HG03378 (cell line): Measurements from ENCODE around the gene THEM5.

ENCODE experiments used
- ATAC-seq: cut with Tn5 transposase; IDR thresholded peaks from one replicate; pipeline ENCODE4 v1.9.1; 2021; ENCODE audit warnings: mild to moderate bottlenecking, moderate library complexity; ENCODE audit not compliant: unreplicated experiment

THEM5 gene

DNA sequence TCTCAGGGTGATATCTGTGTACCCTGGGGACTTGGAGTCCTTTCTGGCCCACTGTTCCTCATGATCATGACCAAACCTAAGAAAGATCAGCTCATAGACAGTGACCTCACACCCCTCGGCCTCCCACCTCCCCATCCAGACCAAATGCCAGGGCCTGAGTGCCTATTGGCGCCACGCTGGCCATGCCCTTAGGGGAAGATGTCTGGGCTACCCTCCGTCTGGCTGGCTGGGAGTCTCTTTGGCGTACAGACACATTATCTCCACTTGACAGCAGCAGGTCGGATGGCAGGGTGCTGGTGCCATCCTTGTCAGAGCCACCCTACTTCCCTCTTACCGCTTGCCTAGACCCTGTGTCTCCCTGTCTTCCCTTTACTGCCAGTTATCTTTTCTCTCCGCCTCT is 30.3 kb downstream of the THEM5 start:
- no peak for ATAC-seq

DNA sequence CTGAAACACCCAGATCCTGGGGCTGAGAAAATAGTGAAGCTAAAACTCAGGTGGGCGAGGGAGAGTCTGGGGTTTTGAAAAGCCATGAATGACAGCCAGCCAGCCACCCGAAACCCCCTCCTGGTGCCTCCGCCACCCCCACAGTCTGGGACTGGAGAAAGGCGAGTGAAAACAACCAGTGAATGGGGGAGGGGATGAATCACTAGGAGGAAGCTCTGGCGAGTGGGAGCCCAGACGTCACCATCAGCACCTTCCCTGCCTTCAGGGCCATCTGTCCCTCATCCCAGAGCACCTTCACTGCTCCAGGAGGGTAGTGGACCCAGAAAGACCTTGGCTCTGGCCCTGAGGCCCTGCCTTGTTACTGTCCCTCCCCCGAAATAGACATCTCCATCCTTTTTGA is 31.1 kb downstream of the THEM5 start:
- ATAC-seq: no peak

DNA sequence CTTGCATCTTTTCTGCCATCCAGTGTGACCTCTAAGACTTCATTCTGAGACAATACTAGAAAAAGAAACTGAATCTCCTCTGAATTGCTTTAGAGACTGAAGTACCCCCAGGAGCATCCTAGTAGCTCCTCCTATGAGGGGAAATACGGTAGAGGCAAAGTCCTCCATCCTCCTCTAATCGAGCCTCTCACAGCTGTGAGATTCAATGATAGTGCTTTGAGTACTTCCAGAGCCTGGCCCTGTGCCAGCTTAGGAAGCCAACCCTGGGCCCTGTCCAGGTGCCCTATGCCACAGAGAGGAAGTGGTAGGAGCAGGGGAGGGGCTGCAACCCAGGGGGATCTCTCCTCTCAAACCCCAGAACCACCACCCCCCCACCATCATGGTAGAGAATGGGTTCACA is 32.6 kb downstream of the THEM5 start:
- no peak for ATAC-seq

GRCh38 chr1:151819976-151820623 is 33.4 kb downstream of the THEM5 start:
- ATAC-seq: no peak

GRCh38 chr1:151819227-151819835 is 34.2 kb downstream of the THEM5 start:
- no peak for ATAC-seq

DNA sequence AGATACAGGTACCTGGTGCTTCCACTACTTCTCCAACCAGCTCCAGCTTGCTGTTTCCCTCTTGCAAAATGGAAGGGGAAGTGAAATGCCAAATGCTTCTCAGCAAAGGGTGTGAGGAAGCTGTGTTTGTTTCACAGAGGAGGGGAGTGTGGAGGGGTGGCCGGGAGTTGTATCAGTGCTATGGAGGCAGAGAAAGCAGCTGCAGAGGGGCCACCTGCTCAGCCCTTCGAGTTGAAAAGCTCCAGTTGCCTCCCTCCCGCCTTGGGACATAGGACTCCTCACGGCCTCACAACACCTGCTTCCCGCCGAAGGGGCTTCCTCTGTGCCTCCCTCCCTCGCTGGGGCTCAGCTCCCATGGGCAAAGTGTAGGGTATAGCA is 36.2 kb downstream of the THEM5 start:
- ATAC-seq: no peak

DNA sequence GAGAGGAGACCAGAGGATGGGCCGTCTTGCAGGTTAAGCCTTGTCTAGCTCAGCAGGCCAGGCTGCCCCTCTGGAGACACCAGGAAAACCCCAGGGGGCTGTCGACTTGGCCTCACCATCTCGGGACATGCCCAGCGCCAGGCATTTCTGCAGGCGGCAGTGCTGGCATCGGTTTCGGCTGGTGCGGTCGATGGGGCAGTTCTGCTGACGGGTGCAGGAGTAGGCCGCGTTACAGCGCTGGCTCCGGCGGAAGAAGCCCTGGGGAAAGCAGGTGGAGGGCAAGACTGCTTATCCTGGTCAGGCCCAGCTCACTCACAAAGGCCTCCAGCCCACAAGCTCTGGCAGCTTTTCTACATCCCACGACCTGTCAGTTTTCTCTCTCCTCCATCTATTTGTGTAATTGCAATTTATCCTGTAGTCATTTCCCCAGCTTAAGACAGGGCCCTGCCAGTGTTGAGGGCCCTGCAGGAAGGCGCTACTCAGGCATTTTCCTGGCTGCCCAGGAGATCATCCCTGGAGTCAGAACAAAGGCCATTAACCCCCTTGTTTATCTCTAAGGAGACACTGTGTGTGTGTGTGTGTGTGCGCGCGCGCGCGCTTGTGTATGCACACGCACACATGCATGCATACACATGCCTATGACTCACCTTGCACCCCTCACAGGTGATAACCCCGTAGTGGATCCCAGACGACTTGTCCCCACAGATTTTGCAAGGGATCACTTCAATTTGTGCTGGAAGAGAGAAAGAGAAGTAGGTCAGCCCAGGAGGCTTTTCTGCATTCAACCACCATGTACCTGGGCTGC is 36.8 kb downstream of the THEM5 start:
- no peak for ATAC-seq

DNA sequence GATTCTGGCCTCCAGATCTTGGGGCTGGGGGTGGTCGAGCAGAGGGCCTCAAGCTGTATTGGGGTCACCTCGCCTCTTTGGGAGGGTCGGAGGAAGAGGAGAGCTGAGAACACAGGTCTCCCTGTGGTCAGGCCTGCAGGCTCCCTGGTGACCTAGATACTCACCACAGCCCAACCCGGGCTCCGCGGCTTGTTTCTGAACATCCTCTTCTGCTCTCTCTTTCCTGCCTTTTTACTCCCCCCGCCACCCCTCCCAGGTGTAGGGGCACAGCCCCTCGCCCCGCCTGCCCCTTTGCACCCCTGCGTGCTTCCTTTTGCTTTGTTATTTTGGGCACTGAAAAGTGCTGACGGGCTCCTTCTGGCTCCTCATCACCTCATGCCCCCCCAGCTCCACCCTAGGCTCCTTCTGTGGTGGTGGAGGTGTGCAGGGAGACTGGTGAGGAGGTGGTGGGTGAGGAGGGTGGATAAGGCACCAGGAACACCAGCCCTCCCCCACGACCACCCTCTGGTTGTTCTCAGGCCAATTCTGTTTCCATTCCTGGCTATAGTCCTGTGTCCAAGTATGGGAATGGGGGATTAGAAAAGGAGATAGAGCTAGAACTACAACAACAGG is 37.7 kb downstream of the THEM5 start:
- ATAC-seq: no peak

DNA sequence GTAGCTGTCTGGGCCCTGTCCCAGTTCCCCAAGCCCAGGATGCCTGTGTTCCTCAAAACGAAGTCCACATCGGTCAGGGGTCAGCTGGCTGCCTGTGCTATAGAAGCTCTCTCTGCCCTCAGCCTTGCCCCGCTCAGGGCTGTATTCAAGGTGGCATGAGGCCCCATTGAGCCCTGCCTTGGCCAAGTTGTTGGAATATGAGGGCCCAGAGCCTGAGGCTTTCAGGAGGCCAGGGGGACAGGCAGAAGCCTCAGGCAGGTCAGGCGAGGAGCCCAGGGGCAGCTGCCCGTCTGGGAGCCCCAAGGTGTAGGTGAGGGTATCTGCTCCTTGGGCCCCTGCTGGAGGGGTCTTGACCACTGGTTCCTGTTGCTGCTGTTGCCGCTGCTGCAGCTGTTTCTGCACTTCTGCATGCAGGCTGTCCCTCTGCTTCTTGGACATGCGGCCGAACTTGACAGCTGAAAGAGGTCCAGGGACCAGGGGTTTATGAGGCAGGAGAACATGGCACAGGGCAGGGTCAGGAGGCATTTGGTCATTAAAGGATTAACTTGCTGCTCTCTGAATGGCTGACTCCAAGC is 38.5 kb downstream of the THEM5 start:
- ATAC-seq: no peak

- ATAC-seq: no peak
Observed at GRCh38 chr1:151814426-151814825, 39.1 kb downstream of the THEM5 start.

DNA sequence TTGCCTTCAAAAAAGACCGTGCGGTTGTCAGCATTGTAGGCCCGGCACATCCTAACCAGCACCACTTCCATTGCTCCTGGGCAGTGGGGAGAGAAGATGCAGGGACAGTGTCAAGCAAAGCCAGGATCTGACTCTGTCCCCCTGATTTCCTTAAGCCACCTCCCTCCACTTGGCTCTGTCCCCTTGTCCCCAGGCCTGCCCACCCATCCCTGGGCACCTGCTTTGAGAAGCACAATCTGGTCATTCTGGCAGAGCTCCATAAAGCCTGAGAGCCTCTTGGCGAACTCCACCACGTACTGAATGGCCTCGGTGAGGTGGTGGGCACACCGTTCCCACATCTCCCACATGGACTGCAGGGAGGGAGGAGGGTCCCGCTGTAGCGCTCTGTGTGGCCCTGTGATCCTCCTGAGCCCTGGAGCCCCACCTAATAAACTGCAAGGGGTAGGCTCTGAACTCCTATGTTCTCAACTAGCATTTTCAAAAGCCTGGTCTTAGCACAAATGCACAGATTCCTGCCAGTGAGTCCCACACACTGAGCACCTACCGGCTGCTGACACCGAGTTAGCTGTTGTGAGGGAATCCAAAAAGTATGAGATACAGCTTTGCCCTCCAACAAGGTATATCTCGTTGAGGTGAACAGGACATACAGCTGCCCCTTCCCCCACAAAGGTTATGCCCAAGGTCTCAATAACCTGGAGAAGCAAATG is 40.1 kb downstream of the THEM5 start:
- ATAC-seq: no peak

- no peak for ATAC-seq
Observed at GRCh38 chr1:151811181-151811580, 42.3 kb downstream of the THEM5 start.

DNA sequence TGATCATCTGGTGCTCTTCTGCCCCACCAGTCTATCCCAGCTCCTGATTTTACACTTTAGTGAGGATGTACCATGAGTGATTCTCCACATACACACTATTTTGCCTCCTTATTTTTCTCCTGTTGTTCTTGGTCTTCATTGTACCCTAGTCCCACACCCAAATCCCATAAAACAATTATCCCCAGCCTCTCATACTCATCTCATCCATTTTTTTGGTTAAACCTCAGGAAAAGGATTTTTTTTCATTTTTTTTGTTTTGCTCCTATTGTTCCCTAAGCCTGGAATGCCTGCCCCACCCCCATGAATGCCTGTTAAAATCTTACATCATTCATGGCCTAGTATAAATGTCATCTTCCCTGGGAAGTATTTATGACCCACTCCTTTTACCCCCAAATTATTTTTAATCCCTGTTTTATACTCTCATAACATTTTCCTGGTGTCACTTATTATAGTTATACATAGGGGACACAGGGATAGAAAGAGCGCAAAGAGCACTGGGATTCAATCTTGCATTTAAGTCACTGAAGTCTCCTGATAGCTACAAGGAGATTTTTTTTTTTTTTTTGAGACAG is 43.4 kb downstream of the THEM5 start:
- no peak for ATAC-seq

- ATAC-seq: no peak
Observed at GRCh38 chr1:151809290-151809984, 44.1 kb downstream of the THEM5 start.

DNA sequence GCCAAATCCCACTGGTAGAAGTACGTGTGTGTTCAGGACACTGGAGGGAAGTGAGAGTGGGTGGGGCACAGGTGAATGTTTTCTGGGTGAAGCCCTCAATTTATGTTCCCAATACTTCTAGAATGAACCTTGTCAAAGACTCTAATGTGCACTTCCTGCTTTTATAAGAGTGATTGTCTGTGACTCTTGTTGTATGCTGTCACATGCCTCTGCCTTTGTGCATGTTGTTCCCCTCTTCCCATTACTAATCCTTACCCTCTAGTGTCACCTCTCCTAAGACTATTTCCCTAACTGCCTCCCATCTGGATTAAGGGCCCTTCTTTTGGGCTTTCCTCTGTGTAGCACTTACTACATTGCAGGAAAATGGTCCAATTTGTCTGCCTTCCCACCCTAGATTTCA is 45.7 kb downstream of the THEM5 start:
- ATAC-seq: no peak

GRCh38 chr1:151807131-151807530 is 46.4 kb downstream of the THEM5 start:
- no peak for ATAC-seq

DNA sequence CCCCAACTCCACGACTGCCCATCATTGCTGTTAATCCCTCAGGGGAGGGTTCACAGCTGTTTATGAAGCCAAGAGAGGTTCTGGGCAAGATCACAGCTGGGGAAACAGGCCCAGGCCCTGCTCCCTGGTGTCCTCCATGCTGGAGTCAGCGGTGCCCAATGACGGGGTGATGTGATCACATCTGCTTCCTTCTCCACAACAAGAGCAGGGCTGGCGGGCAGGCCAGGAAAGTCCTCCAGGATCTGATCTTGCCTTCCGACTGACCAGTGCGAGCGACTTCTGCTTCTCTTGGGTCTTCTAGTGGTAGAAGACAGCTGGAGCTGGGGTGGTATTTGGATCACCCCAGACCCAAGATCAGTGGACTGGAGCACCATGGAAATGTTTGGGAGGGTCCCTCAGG is 47.3 kb downstream of the THEM5 start:
- ATAC-seq: no peak

- no peak for ATAC-seq
Observed at GRCh38 chr1:151805066-151805820, 48.3 kb downstream of the THEM5 start, which contains the start of gene LINGO4. TSS of gene LINGO4 (minus strand) at chr1:151805419. CDS start at chr1:151802704, 2,715 bp downstream.

DNA sequence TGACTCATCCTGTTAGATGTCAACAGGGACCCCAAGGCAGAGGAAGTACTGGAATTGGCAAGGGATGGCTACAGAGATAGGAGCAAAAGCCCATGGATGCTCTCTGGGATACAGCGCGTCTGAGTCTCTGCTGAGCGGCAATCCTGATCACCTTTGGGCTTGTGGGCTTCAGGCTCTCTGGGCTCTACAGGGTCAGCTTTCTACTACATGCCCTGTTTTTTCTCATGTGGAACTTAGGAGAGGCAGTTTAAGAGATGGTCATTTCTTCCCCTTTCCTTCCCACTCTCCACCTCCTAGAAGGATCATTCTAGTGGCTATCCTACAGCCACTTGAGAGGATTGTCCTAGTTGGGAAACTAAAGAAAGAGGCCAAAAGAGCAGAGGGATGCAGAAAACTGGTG is 49.6 kb downstream of the THEM5 start:
- no peak for ATAC-seq
